Measurements from ENCODE around the gene DMRTB1.

DNA sequence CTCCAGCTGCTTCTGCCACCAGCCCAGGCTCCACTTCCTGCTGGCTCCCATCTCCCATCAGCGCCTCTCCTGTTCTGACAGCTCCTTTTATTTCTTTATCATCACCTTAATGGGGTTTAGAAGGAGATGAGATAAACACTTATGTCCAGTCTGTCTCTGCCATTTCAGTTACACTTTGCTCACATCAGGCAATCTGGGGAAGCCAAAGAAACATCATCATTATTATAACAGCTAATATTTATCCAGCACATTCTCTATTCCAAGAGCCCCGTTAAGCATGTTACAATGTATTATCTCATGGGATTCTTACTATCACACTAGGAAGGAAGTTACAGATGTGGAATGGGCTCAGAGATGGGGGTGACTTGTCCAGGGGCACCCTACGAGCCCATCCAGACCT lies 31.2 kb downstream of the DMRTB1 start:
- TF ChIP-seq, protein P1, sequence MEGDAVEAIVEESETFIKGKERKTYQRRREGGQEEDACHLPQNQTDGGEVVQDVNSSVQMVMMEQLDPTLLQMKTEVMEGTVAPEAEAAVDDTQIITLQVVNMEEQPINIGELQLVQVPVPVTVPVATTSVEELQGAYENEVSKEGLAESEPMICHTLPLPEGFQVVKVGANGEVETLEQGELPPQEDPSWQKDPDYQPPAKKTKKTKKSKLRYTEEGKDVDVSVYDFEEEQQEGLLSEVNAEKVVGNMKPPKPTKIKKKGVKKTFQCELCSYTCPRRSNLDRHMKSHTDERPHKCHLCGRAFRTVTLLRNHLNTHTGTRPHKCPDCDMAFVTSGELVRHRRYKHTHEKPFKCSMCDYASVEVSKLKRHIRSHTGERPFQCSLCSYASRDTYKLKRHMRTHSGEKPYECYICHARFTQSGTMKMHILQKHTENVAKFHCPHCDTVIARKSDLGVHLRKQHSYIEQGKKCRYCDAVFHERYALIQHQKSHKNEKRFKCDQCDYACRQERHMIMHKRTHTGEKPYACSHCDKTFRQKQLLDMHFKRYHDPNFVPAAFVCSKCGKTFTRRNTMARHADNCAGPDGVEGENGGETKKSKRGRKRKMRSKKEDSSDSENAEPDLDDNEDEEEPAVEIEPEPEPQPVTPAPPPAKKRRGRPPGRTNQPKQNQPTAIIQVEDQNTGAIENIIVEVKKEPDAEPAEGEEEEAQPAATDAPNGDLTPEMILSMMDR (conservative IDR thresholded peaks at IDR 0.05; ENCODE audit: low read depth, low read length) = no peak
- TF ChIP-seq EZH2 (IDR thresholded peaks at IDR 0.05; ENCODE audit: low read length, unreplicated experiment) (no peak), EZH2phosphoT487 (IDR thresholded peaks at IDR 0.05; ENCODE audit: borderline replicate concordance, low read length) (no peak)

Data from PC-3 (cell line).